OCI-LY1 (cell line): ENCODE data around the gene EPB41L4A.
"Not testable (repeated sequence)": the region's sequence is repeated elsewhere in the genome, so short reads cannot be mapped to it uniquely, and the experiment has no call there.

Experiments
- H2AFZ ChIP-seq: fragments of 200-600 bp; sonication (generic), shearing (Covaris generic); 2 replicates; pipeline ENCODE4 v1.6.0; 2014; ENCODE audit warnings: antibody characterized with exemption, mild to moderate bottlenecking, low read length
- H3F3A ChIP-seq: fragments of 200-600 bp; sonication (generic), shearing (Covaris generic); 2 replicates; pipeline ENCODE4 v1.6.0; 2014; ENCODE audit warnings: mild to moderate bottlenecking, antibody characterized with exemption, low read length, moderate library complexity; ENCODE audit not compliant: insufficient read depth
- H3K27ac ChIP-seq: fragments of 200-600 bp; sonication (generic); 2 replicates; pipeline ENCODE4 v1.5.1; 2014; ENCODE audit warnings: low read length, mixed run types, mild to moderate bottlenecking, low read depth; ENCODE audit not compliant: poor library complexity, severe bottlenecking
- H3K27me3 ChIP-seq: fragments of 200-600 bp; sonication (generic); 2 replicates; pipeline ENCODE4 v1.6.0; 2014; ENCODE audit warnings: antibody characterized with exemption, mild to moderate bottlenecking, low read length, moderate library complexity; ENCODE audit not compliant: insufficient read depth
- H3K36me3 ChIP-seq: fragments of 200-600 bp; sonication (generic); 2 replicates; pipeline ENCODE4 v1.6.1; 2014; ENCODE audit warnings: mild to moderate bottlenecking, antibody characterized with exemption, low read length, moderate library complexity, mixed read lengths; ENCODE audit not compliant: insufficient read depth
- H3K4me1 ChIP-seq: fragments of 200-600 bp; sonication (generic); 2 replicates; pipeline ENCODE4 v1.5.1; 2014; ENCODE audit warnings: mild to moderate bottlenecking, low read length, moderate library complexity; ENCODE audit not compliant: insufficient read depth, severe bottlenecking
- H3K4me2 ChIP-seq: fragments of 200-600 bp; sonication (generic), shearing (Covaris generic); 2 replicates; pipeline ENCODE4 v1.6.1; 2014; ENCODE audit warnings: low read length
- H3K4me3 ChIP-seq: fragments of 200-600 bp; sonication (generic); 2 replicates; pipeline ENCODE4 v1.5.1; 2014; ENCODE audit warnings: low read length, low read depth, mild to moderate bottlenecking, mixed read lengths; ENCODE audit not compliant: poor library complexity, severe bottlenecking
- H3K79me2 ChIP-seq: fragments of 200-600 bp; shearing (Covaris generic); 2 replicates; pipeline ENCODE4 v1.6.1; 2016; ENCODE audit warnings: mixed run types, low read length, mixed read lengths; ENCODE audit not compliant: insufficient read depth
- H3K9ac ChIP-seq: fragments of 200-600 bp; sonication (generic), shearing (Covaris generic); 2 replicates; pipeline ENCODE4 v1.6.1; 2014; ENCODE audit warnings: mild to moderate bottlenecking, low read length, mixed read lengths
- H3K9me2 ChIP-seq: fragments of 200-600 bp; sonication (generic), shearing (Covaris generic); 2 replicates; pipeline ENCODE4 v1.6.1; 2014; ENCODE audit warnings: low read depth, mild to moderate bottlenecking, low read length, mixed read lengths
- H3K9me3 ChIP-seq: fragments of 200-600 bp; shearing (Covaris generic); 2 replicates; pipeline ENCODE4 v1.6.1; 2014; ENCODE audit warnings: low read length, mixed read lengths
- H4K20me1 ChIP-seq: fragments of 200-600 bp; sonication (generic), shearing (Covaris generic); 2 replicates; pipeline ENCODE4 v1.6.0; 2016; ENCODE audit warnings: mild to moderate bottlenecking, low read length; ENCODE audit not compliant: insufficient read depth
- EZH2 ChIP-seq: fragments of 200-600 bp; sonication (generic), shearing (Covaris generic); IDR thresholded peaks from 2 replicates; pipeline ENCODE4 v1.8.0; 2017; ENCODE audit warnings: borderline replicate concordance, mixed run types, mild to moderate bottlenecking, antibody characterized with exemption, low read length, moderate library complexity, mixed read lengths
- TF ChIP-seq, protein P1 (sequence below): fragments of 200-600 bp; sonication (generic), shearing (Covaris generic); IDR thresholded peaks from 2 replicates; pipeline ENCODE4 v1.5.1; 2017; ENCODE audit warnings: mild to moderate bottlenecking, antibody characterized with exemption, low read length, moderate library complexity, mixed read lengths

The EPB41L4A gene

DNA sequence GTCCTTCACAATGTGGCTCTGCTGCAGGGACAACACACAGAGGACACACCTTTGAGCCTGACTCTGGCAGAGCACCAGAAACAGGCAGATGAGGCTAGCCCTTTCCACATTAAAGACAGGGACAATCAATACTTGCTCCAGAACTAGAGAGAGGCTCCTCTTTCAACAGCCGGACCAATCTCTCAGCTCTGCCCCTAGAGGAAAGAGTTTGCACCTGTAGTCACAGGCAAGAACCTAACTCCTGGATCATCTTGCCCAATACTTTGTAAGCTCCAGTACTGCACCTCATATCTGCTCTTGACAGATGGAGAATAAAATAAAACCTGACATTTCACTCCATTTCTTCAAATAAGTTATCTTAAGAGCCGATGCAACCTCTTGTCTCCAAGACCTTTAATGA is 52.1 kb downstream of the EPB41L4A start:
- H3K9me3 ChIP-seq, result no peaks in the 10 kb centered on the region
- no peak overlapping the region for H2AFZ ChIP-seq
- no peak overlapping the region for H3K9ac ChIP-seq
- H3F3A ChIP-seq, result no peaks in the 10 kb centered on the region
- H4K20me1 ChIP-seq, result no peaks in the 10 kb centered on the region
- peaks cover 7% of the 10 kb centered on the region for H3K4me1 ChIP-seq
- H3K4me3 ChIP-seq, result no peak overlapping the region
- no peak overlapping the region for H3K4me2 ChIP-seq
- H3K9me2 ChIP-seq, result no peaks in the 10 kb centered on the region
- H3K36me3 ChIP-seq, result no peaks in the 10 kb centered on the region
- no peak overlapping the region for H3K27ac ChIP-seq
- TF ChIP-seq, protein P1, sequence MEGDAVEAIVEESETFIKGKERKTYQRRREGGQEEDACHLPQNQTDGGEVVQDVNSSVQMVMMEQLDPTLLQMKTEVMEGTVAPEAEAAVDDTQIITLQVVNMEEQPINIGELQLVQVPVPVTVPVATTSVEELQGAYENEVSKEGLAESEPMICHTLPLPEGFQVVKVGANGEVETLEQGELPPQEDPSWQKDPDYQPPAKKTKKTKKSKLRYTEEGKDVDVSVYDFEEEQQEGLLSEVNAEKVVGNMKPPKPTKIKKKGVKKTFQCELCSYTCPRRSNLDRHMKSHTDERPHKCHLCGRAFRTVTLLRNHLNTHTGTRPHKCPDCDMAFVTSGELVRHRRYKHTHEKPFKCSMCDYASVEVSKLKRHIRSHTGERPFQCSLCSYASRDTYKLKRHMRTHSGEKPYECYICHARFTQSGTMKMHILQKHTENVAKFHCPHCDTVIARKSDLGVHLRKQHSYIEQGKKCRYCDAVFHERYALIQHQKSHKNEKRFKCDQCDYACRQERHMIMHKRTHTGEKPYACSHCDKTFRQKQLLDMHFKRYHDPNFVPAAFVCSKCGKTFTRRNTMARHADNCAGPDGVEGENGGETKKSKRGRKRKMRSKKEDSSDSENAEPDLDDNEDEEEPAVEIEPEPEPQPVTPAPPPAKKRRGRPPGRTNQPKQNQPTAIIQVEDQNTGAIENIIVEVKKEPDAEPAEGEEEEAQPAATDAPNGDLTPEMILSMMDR, result peak; percentile 45; the same call in 1 of the 2 replicates
- TF ChIP-seq EZH2, result no peak
- H3K79me2 ChIP-seq, result no peaks in the 10 kb centered on the region
- H3K27me3 ChIP-seq, result no peaks in the 10 kb centered on the region

- not testable (repeated sequence) for H3K36me3 ChIP-seq, H3K4me1 ChIP-seq, H4K20me1 ChIP-seq, H3K4me2 ChIP-seq, H3K9me2 ChIP-seq, H3K27ac ChIP-seq, H3K9ac ChIP-seq, H3K9me3 ChIP-seq, H3K79me2 ChIP-seq, H3F3A ChIP-seq, H3K27me3 ChIP-seq, H3K4me3 ChIP-seq, H2AFZ ChIP-seq
These were observed 58.3 kb downstream of the EPB41L4A start for GRCh38 chr5:112360740-112361139.

DNA sequence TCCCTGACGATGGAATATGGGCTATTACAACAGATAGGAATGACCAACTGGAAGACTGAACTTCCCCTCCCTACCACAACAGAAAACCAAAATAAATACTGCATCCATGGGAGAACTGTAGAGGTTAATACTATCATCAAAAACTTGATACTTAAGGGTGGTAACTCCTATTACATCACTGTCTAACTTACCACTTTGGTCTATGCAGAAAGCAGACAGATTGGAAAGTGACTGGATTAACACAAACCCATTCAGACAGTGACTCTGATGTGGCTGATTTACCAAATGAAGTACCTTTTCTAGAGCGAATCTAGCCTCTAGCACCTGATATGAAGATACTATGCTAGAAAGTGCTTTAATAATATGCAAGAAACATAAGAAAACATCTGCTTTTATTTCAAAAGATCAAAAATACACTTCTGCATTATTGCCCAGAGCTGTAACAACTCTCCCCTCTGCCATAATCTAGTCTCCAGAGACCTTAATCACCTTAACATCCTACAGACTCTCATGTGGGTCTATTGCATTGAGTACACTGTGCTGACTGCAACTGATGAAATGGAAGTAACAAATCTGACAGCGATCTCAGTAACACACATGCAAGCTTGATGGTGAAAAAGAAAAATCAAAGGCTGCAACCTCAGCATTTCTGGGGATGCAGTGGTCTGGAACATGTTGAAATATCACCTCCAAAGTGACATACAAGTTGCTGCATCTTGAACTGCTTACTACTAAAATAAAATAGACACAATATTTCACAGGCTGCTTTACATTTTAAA is 62.7 kb downstream of the EPB41L4A start:
- H3K9ac ChIP-seq, result no peak overlapping the region
- no peak overlapping the region for H3K27ac ChIP-seq
- H3K4me2 ChIP-seq, result no peak overlapping the region
- no peaks in the 10 kb centered on the region for H3K9me2 ChIP-seq
- TF ChIP-seq, protein P1, result no peak
- TF ChIP-seq EZH2, result no peak
- H3K9me3 ChIP-seq, result no peaks in the 10 kb centered on the region
- no peaks in the 10 kb centered on the region for H3K4me1 ChIP-seq
- H3K36me3 ChIP-seq, result no peaks in the 10 kb centered on the region
- H2AFZ ChIP-seq, result no peak overlapping the region
- no peaks in the 10 kb centered on the region for H3K79me2 ChIP-seq
- H3K27me3 ChIP-seq, result no peaks in the 10 kb centered on the region
- no peaks in the 10 kb centered on the region for H4K20me1 ChIP-seq
- no peaks in the 10 kb centered on the region for H3F3A ChIP-seq
- no peak overlapping the region for H3K4me3 ChIP-seq
